AG09319 (cell line): ENCODE measurements around the gene AGAP1.

Experiments used
- DNase-seq: peaks from one replicate; pipeline ENCODE4 v3.0.0-alpha.2; 2010; ENCODE audit warnings: low read depth; ENCODE audit errors: extremely low read depth
- TF ChIP-seq, protein P1 (sequence below): IDR thresholded peaks from 2 replicates; pipeline ENCODE4 v1.5.1; 2011; ENCODE audit warnings: low read depth, mild to moderate bottlenecking, inconsistent platforms, low read length, moderate library complexity

Gene AGAP1

GRCh38 chr2:235614900-235615712 is 121.3 kb downstream of the AGAP1 start:
- peak; percentile 75 for DNase-seq
- TF ChIP-seq, protein P1, sequence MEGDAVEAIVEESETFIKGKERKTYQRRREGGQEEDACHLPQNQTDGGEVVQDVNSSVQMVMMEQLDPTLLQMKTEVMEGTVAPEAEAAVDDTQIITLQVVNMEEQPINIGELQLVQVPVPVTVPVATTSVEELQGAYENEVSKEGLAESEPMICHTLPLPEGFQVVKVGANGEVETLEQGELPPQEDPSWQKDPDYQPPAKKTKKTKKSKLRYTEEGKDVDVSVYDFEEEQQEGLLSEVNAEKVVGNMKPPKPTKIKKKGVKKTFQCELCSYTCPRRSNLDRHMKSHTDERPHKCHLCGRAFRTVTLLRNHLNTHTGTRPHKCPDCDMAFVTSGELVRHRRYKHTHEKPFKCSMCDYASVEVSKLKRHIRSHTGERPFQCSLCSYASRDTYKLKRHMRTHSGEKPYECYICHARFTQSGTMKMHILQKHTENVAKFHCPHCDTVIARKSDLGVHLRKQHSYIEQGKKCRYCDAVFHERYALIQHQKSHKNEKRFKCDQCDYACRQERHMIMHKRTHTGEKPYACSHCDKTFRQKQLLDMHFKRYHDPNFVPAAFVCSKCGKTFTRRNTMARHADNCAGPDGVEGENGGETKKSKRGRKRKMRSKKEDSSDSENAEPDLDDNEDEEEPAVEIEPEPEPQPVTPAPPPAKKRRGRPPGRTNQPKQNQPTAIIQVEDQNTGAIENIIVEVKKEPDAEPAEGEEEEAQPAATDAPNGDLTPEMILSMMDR = no peak

DNA sequence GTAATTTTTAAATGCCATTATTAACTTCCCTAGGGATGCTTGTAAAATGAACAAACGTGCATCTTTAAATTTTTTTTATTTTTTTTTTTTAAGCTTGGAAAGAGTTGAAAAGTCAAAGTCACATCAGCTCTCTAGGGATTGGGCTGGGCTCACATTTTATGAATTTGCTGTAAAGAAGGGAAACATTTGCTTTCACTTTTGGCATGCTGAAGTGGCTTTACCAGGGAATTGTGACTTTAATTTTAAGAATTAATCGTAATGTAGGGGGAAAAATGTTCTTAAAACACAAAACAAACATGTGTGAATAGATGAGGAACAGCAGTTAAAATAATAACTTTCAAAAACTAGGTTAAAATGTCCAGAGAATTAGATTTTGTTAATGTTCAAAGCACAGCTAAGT is 123.0 kb downstream of the AGAP1 start:
- DNase-seq = no peak
- TF ChIP-seq, protein P1 = no peak

DNA sequence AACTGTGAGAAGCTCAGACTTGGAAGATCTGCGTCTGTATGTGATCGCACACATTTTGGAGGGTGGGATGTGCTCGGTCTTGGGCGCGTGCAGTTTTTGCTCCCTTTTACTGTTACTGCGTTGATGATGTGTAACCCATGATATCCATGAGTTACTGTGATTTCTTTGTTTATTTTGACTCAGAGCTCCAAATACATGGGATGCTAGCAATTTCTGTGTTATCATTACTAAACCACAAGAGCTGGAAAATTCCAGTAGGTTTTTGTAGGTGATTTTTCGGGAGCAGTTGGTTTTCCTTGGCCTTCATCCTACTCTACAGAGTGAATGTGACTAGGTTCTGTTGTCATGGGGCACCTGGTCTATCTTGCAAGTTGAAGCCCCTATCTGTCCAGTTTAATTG is 124.2 kb downstream of the AGAP1 start:
- TF ChIP-seq, protein P1 = no peak
- DNase-seq = no peak

GRCh38 chr2:235619544-235619943 is 125.7 kb downstream of the AGAP1 start:
- no peak for DNase-seq
- TF ChIP-seq, protein P1 = no peak

DNA sequence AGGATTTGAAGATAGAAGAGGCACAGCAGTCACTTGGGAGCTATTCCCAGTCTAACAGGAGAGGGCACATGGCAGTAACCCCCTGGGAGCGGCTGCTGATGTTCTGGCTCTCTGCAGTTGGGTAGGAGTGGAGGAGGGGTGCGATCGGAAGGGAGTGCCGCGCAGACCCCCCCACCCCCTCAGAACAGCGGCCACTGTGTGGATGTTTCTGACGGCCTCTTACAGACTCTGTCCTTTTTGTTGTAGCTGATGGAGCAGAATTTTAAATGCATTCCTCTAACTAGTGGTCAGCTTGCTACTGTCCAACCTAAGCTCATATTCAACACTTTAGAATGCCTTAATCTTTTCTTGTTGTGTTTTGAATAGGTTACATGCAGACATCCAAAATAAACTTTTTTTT is 127.9 kb downstream of the AGAP1 start:
- DNase-seq = no peak
- TF ChIP-seq, protein P1 = no peak

- DNase-seq = no peak
- TF ChIP-seq, protein P1 = no peak
Observed at GRCh38 chr2:235623111-235623510, 129.3 kb downstream of the AGAP1 start.

GRCh38 chr2:235623752-235624151 is 129.9 kb downstream of the AGAP1 start:
- DNase-seq = no peak
- TF ChIP-seq, protein P1 = no peak
